Endothelial cell of umbilical vein (primary cell): ENCODE results near the gene RIBC1. TPM values are rescaled to one million over a fixed set of nuclear protein-coding genes. Genes with fewer than 3 reads are reported as not detected.
A peak's percentile ranks its signal among the peaks of the same experiment; 100 is the strongest.

Source experiments
- BruUV-seq: library from RNA; stranded (reverse); fragments of 400-500 nt; replicated peaks from 2 replicates; lab custom pipeline; 2021; lab: Mats Ljungman, UMichigan
- CTCF ChIA-PET: fragments of 300-600, 350-600 bp; sonication (Branson Sonifier 250); formaldehyde crosslinking; loops from one replicate; lab custom pipeline; 2021; ENCODE audit warnings: antibody characterized with exemption, inconsistent platforms; lab: Charles Lee
- POLR2A ChIA-PET: fragments of 300-600, 350-600 bp; sonication (Branson Sonifier 250); formaldehyde crosslinking; loops from one replicate; lab custom pipeline; 2021; ENCODE audit warnings: antibody characterized with exemption, inconsistent platforms; lab: Charles Lee
- DNase-seq: peaks from one replicate; pipeline ENCODE4 v3.0.0-alpha.2; 2011; ENCODE audit warnings: low read depth, low spot score
- FAIRE-seq: peaks from 2 replicates; lab custom pipeline; 2011; peaks lifted over from hg19 to GRCh38; lab: Jason Lieb, UNC
- H2AFZ ChIP-seq: 2 replicates; pipeline ENCODE4 v1.6.0; 2012; ENCODE audit warnings: low read depth, low read length, control low read depth, inconsistent platforms
- H3K27ac ChIP-seq: 2 replicates; pipeline ENCODE4 v1.5.1; 2011; ENCODE audit warnings: low read depth, mild to moderate bottlenecking, control low read depth, low read length, moderate library complexity; ENCODE audit not compliant: insufficient read depth
- H3K27me3 ChIP-seq, 2 experiments: 2 replicates each; pipeline versions ENCODE4 v1.6.0 to v1.6.1; 2011; ENCODE audit warnings: low read length in 2 of 2, mixed read lengths in 1 of 2; ENCODE audit not compliant: control insufficient read depth in 2 of 2, insufficient read depth in 2 of 2
- H3K36me3 ChIP-seq, 2 experiments: 2 replicates in 1 of 2; 3 replicates in 1 of 2; pipeline ENCODE4 v1.5.1; 2011; ENCODE audit warnings: low read length in 2 of 2, mild to moderate bottlenecking in 1 of 2, moderate library complexity in 1 of 2; ENCODE audit not compliant: control insufficient read depth in 2 of 2, insufficient read depth in 2 of 2; ENCODE audit errors: extremely low read depth in 1 of 2
- H3K4me1 ChIP-seq: 3 replicates; pipeline ENCODE4 v1.5.1; 2011; ENCODE audit warnings: mild to moderate bottlenecking, low read length; ENCODE audit not compliant: control insufficient read depth, insufficient read depth; ENCODE audit errors: extremely low read depth
- H3K4me2 ChIP-seq: 2 replicates; pipeline ENCODE4 v1.6.1; 2011; ENCODE audit warnings: low read length, control low read depth, mixed read lengths; ENCODE audit not compliant: insufficient read depth
- H3K4me3 ChIP-seq, 3 experiments: fragments of 200-600 bp in 1 of 3; sonication (generic), shearing (Covaris generic) in 1 of 3; replicated peaks in 1 of 3; 2 replicates each; pipeline ENCODE4 v1.5.1; 2011 to 2016; ENCODE audit warnings: control low read depth in 3 of 3, low read length in 3 of 3, mild to moderate bottlenecking in 2 of 3, inconsistent platforms in 1 of 3, low read depth in 1 of 3, moderate library complexity in 1 of 3; ENCODE audit not compliant: insufficient read depth in 1 of 3
- H3K79me2 ChIP-seq: 2 replicates; pipeline ENCODE4 v1.6.0; 2012; ENCODE audit warnings: low read length, inconsistent platforms; ENCODE audit not compliant: control insufficient read depth, insufficient read depth
- H3K9ac ChIP-seq: replicated peaks from 2 replicates; pipeline ENCODE3; 2011; ENCODE audit warnings: low read length, control low read depth; ENCODE audit not compliant: insufficient read depth; ENCODE audit errors: extremely low read depth
- H3K9me1 ChIP-seq: replicated peaks from 3 replicates; pipeline ENCODE4 v1.6.0; 2011; ENCODE audit warnings: mild to moderate bottlenecking, low read length; ENCODE audit not compliant: control insufficient read depth, insufficient read depth; ENCODE audit errors: extremely low read depth
- H3K9me3 ChIP-seq: replicated peaks from 2 replicates; pipeline ENCODE4 v1.5.1; 2012; ENCODE audit warnings: low read length, inconsistent platforms; ENCODE audit not compliant: control insufficient read depth, insufficient read depth
- H4K20me1 ChIP-seq: replicated peaks from 2 replicates; pipeline ENCODE3; 2011; ENCODE audit warnings: mild to moderate bottlenecking, low read length; ENCODE audit not compliant: control insufficient read depth, insufficient read depth; ENCODE audit errors: extremely low read depth
- FOS ChIP-seq: IDR thresholded peaks from 2 replicates; pipeline ENCODE4 v1.6.1; 2011; ENCODE audit warnings: mild to moderate bottlenecking, low read length, moderate library complexity, borderline replicate concordance; ENCODE audit not compliant: insufficient read depth
- JUN ChIP-seq: IDR thresholded peaks from 2 replicates; pipeline ENCODE4 v1.6.1; 2011; ENCODE audit warnings: borderline replicate concordance, low read depth; ENCODE audit not compliant: insufficient read length, insufficient read depth
- MAX ChIP-seq: IDR thresholded peaks from 2 replicates; pipeline ENCODE4 v1.6.1; 2011; ENCODE audit not compliant: insufficient read depth, insufficient read length
- POLR2A ChIP-seq: IDR thresholded peaks from 2 replicates; pipeline ENCODE4 v1.6.1; 2012; ENCODE audit warnings: low read depth, mild to moderate bottlenecking, control low read depth, low read length
- dilution Hi-C: fragments of 300-500 bp; cut with MboI; formaldehyde crosslinking; loops from one replicate; pipeline ENCODE4 v1.15.0; 2019; ENCODE audit warnings: low sequenced_read_pairs; ENCODE audit not compliant: extremely low pct_ligation_motif_present
- intact Hi-C: fragments of 100-400 bp; cut with micrococcal nuclease; formaldehyde crosslinking; loops from one replicate; pipeline ENCODE4 v1.10.0; 2022
- polyA plus RNA-seq, 4 experiments: library from polyadenylated mRNA; depleted of rRNA in 3 of 4; stranded (reverse) in 3 of 4; unstranded in 1 of 4; fragments of >200 nt; gene quantifications; 2 replicates each; pipeline versions ENCODE4 v1.2.1 to v1.2.3, GENCODE V29; 2011 to 2012; ENCODE audit warnings: missing spikeins in 1 of 4
- total RNA-seq: library from RNA; stranded (reverse); gene quantifications from 2 replicates; pipeline ENCODE4 v1.2.3, GENCODE V29; 2021

Gene RIBC1
- total and polyA plus RNA-seq, 2 donors (not counting 3 experiments of a cell fraction or from before 2014, with no cell fraction given) = 0.23 to 0.86 TPM

GRCh38 chrX:53440621-53441517 lies 18.2 kb downstream of the RIBC1 start:
- TF ChIP-seq POLR2A = no peak
- TF ChIP-seq FOS = peak; percentile 58
- TF ChIP-seq JUN = no peak
- no peak for TF ChIP-seq MAX
- Histone ChIP-seq H3K9ac (peak overlapping the region; percentile 24), H3K27me3 (no peaks in the 10 kb centered on the region), H3K4me2 (peak overlapping the region; percentile 86), H3K27ac (no peak overlapping the region), H3K9me3 (no peaks in the 10 kb centered on the region), H3K36me3 (no peaks in the 10 kb centered on the region), H3K4me3 (peak overlapping the region in 2 of 3 experiments; percentile 35 to 52), H4K20me1 (no peaks in the 10 kb centered on the region), H3K79me2 (no peaks in the 10 kb centered on the region), H2AFZ (peak overlapping the region; percentile 91), H3K4me1 (peaks cover 7% of the 10 kb centered on the region), H3K9me1 (no peaks in the 10 kb centered on the region)
- intact Hi-C loops = loop anchor here (1.0 to 2.0 kb wide), 2 partner anchors 18 to 124 kb away; partner anchors contain the start of genes RIBC1 and SMC1A
- DNase-seq (peak; percentile 54), FAIRE-seq (peak; percentile 94)
- dilution Hi-C loops = no loop called here
- ChIA-PET POLR2A (no interaction called here), CTCF (interaction anchor here (0.7 to 1.7 kb wide), 3 partner anchors 122 to 128 kb away, joined by 3 to 10 read pairs (median 8); no protein-coding TSS in a partner anchor)
- BruUV-seq = no TSS peak
